LNCaP clone FGC (cell line): ENCODE measurements around the gene RIMS1.

Source experiments
- DNase-seq: peaks from one replicate; pipeline ENCODE4 v3.0.0-alpha.2; 2011; ENCODE audit warnings: low read depth
- H3K4me3 ChIP-seq: 2 replicates; pipeline ENCODE4 v1.5.1; 2011; ENCODE audit warnings: mild to moderate bottlenecking, low read depth, low read length, control low read depth
- TF ChIP-seq, protein P1 (sequence below): IDR thresholded peaks from 2 replicates; pipeline ENCODE4 v1.5.1; 2012; ENCODE audit warnings: mild to moderate bottlenecking; ENCODE audit not compliant: control insufficient read depth, insufficient read depth; ENCODE audit errors: extremely low read depth

Gene RIMS1

DNA sequence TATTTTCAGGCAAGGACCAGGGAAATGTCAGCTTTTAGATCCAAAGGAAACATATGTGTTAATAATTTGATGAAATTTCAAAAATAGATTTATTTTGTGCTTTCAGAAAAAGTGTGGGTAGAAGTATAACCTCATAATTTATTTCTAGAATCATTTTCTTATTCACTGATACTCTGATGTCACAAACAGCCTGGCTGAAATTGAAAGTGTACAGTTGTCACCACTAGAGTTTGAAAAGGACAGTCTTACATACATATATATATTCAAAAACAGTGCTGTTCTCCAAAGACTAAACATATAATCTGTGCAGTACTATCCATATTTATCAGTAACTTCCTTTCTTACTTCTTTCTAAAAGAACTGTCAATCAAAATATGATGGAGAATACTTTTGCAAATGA is 481.1 kb downstream of the RIMS1 start:
- no peak for DNase-seq
- TF ChIP-seq, protein P1, sequence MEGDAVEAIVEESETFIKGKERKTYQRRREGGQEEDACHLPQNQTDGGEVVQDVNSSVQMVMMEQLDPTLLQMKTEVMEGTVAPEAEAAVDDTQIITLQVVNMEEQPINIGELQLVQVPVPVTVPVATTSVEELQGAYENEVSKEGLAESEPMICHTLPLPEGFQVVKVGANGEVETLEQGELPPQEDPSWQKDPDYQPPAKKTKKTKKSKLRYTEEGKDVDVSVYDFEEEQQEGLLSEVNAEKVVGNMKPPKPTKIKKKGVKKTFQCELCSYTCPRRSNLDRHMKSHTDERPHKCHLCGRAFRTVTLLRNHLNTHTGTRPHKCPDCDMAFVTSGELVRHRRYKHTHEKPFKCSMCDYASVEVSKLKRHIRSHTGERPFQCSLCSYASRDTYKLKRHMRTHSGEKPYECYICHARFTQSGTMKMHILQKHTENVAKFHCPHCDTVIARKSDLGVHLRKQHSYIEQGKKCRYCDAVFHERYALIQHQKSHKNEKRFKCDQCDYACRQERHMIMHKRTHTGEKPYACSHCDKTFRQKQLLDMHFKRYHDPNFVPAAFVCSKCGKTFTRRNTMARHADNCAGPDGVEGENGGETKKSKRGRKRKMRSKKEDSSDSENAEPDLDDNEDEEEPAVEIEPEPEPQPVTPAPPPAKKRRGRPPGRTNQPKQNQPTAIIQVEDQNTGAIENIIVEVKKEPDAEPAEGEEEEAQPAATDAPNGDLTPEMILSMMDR = no peak
- H3K4me3 ChIP-seq = no peak overlapping the region

DNA sequence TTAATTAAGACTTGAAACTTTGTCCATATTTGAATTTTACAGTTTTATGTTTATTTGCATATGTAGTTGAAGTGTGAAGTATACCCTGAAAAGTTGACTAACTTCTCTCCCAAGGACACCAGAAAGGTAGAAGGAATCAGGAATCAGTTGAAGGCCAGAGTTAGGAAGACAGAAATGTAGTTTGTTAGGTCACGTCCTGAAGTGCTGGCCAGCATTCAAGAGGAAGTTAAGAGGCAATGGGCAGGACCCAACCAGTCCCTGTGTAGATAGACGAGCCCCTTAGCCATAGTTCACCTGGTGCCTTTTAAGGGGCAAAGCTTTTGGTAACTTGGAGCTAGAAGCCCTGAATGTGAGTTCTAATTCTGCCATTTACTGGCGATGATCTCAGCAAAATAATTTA is 485.1 kb downstream of the RIMS1 start:
- H3K4me3 ChIP-seq = no peak overlapping the region
- TF ChIP-seq, protein P1 = no peak
- no peak for DNase-seq

DNA sequence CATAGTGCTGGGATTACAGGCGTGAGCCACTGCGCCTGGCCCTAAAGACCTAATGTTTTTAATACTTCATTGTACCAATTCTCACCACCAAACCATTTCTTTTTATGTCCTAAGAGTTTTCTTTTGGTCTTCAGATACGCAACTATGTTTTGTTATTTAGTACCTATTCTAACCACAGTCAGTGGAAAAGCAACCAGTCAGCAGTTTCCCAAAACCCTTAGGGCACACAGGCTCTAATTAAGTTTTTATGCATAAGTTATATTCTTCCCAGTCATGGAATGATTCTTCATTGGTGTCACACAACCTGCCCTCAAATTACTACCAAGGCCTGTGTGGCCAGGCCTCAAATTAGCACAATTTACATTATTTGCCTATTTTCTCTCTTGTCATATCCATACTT is 487.8 kb downstream of the RIMS1 start:
- TF ChIP-seq, protein P1 = no peak
- DNase-seq = no peak
- H3K4me3 ChIP-seq = no peak overlapping the region

DNA sequence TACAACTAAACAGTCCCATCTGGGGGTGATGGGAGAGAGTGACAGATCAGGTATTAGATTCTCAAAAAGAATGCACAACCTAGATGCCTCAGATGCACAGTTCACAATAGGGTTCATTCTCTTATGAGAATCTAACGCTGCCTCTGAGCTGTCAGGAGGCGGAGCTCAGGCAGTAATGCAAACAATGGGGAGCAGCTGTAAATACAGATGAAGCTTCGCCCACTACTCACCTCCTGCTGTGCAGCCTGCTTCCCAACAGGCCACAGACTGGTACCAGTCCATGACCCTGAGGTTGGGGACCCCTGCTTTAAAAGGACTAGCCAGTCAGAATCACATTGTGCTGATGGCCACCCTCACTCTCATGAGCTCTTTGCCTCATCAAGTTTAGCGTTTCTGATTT is 488.5 kb downstream of the RIMS1 start:
- no peak overlapping the region for H3K4me3 ChIP-seq
- no peak for DNase-seq
- TF ChIP-seq, protein P1 = no peak

DNA sequence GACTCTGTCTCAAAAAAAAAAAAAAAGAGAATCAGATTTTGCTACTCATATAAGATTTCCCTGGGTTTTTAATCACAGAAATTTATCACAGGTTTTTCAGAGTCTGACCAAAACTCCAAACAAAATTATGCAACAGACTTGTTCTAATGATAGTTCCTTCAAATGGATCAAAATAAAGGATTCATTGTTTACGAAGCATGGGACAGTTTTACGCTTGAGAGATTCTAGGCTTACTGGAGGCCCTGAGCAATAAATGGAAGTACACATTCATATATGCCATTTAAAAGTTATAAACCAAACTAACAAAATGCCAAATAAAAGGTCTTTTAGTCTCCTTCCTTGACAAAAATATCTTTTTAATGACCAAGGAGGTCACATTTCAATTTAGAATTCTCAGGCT is 490.4 kb downstream of the RIMS1 start:
- DNase-seq = no peak
- TF ChIP-seq, protein P1 = no peak
- no peak overlapping the region for H3K4me3 ChIP-seq

DNA sequence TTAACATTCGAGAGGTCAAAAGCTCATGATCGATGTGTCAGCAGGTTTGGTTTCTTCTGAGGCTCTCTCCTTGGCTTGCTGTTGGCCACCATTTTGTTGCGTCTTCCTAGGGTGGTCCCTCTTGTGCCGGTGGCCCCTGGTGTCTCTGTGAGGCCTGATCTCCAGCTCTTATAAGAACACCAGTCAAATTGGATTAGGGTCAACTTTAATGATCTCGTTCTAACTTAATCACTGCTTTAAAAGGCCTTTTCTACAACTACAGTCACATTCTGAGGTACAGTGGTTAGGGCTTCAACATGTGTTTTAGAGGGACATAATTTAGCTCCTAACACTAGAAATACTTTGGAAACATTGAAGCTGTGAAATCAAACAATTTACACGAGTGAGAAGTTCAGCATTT is 494.7 kb downstream of the RIMS1 start:
- H3K4me3 ChIP-seq = no peak overlapping the region
- TF ChIP-seq, protein P1 = no peak
- no peak for DNase-seq

DNA sequence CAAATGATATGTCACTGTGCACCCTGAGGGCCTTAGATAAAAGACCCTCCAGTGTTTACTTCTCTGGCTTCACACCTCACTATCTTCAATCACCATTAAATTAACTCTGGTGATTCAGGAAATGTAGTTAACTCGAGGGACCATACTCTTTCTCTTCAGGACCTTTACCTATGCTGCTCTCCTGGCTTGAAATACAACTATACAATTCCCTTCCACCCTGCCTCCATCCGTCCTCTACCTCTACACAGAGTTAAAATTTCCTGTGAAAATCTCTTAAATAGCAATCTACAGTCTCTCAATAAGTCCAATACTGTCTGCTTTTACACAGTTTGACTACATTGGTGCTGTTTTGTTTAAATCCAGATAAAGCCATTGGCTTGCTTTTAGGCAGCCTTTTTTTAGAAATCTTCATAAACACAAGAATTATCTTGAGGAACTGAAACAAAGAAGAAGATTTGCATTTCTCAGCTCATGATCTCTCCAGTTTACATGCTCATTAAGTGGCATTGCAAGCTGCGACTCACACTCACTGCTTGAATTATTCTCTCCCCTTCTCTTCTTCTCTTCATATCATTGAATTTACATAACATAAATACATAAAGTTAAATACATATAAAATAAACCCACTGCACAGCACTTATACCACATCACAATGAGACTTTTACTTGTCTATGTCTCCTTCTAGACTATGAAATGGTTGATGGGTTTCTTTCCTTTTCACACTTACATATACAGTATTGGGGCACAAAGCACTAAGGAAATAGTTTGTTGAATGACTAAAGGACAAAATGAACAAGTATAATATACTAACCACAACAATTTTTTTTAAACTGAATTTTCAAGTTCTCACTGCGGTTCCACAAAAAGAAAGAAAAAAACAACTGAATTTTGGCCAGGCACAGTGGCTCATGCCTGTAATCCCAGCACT is 496.5 kb downstream of the RIMS1 start:
- no peak for DNase-seq
- TF ChIP-seq, protein P1 = no peak
- no peak overlapping the region for H3K4me3 ChIP-seq
